ENCODE measurements around the gene METTL5. TPM values are rescaled to one million over a fixed set of nuclear protein-coding genes. Genes with fewer than 3 reads are reported as not detected.
A peak's percentile ranks its signal among the peaks of the same experiment; 100 is the strongest.

METTL5 gene
- polyA plus RNA-seq, 3 donors, result 42.3 to 48.0 (median 47.3) TPM

- DNase-seq, result no peak
Observed at GRCh38 chr2:169803480-169803879, 21.2 kb downstream of the METTL5 start.

GRCh38 chr2:169798718-169799592, 25.8 kb downstream of the METTL5 start, which contains the start of gene SSB:
TSS of gene SSB (plus strand) at chr2:169798871. CDS start at chr2:169800961, 2,090 bp downstream.
- DNase-seq, result peak; percentile 92

GRCh38 chr2:169798397-169798717, 26.3 kb downstream of the METTL5 start:
- no peak for DNase-seq

GRCh38 chr2:169797601-169798000, 27.1 kb downstream of the METTL5 start:
- no peak for DNase-seq

- no peak for DNase-seq
Observed at GRCh38 chr2:169796441-169796840, 28.3 kb downstream of the METTL5 start.

GRCh38 chr2:169795181-169795580, 29.5 kb downstream of the METTL5 start:
- no peak for DNase-seq

- DNase-seq, result no peak
Observed at GRCh38 chr2:169790581-169790980, 34.1 kb downstream of the METTL5 start.

GRCh38 chr2:169782513-169782912, 42.2 kb downstream of the METTL5 start:
- DNase-seq, result no peak

GRCh38 chr2:169781249-169782013, 43.3 kb downstream of the METTL5 start:
- DNase-seq, result no peak

- DNase-seq, result no peak
Observed at GRCh38 chr2:169778446-169778845, 46.3 kb downstream of the METTL5 start.

GRCh38 chr2:169776252-169776761, 48.4 kb downstream of the METTL5 start:
- peak; percentile 40 for DNase-seq

- DNase-seq, result no peak
Observed at GRCh38 chr2:169775765-169776164, 48.9 kb downstream of the METTL5 start.

GRCh38 chr2:169775354-169775753, 49.4 kb downstream of the METTL5 start:
- no peak for DNase-seq

GRCh38 chr2:169772651-169773050, 52.1 kb downstream of the METTL5 start:
- no peak for DNase-seq

GRCh38 chr2:169771612-169772011, 53.1 kb downstream of the METTL5 start:
- no peak for DNase-seq

GRCh38 chr2:169771021-169771420, 53.7 kb downstream of the METTL5 start:
- no peak for DNase-seq

- DNase-seq, result no peak
Observed at GRCh38 chr2:169768262-169768995, 56.3 kb downstream of the METTL5 start.

GRCh38 chr2:169767243-169767888, 57.3 kb downstream of the METTL5 start:
- peak; percentile 60 for DNase-seq

GRCh38 chr2:169765523-169765922, 59.2 kb downstream of the METTL5 start:
- no peak for DNase-seq

GRCh38 chr2:169761970-169762292, 62.8 kb downstream of the METTL5 start:
- no peak for DNase-seq
